Panc1 (cell line): ENCODE data around the gene C2orf42. TPM values are rescaled to one million over a fixed set of nuclear protein-coding genes. Genes with fewer than 3 reads are reported as not detected.

Experiments used
- ATAC-seq: fragments of 200-7000 bp; cut with Tn5 transposase; 2 replicates; pipeline ENCODE4 v1.9.1; 2020; ENCODE audit warnings: mild to moderate bottlenecking, moderate library complexity
- BruUV-seq: library from RNA; stranded (reverse); fragments of 400-500 nt; replicated peaks from 2 replicates; lab custom pipeline; 2021; lab: Mats Ljungman, UMichigan
- CTCF ChIA-PET: fragments of 300-600 bp; sonication (Branson Sonifier 250); formaldehyde crosslinking; loops from one replicate; lab custom pipeline; 2022; ENCODE audit warnings: antibody characterized with exemption; lab: Charles Lee
- POLR2A ChIA-PET: fragments of 300-600 bp; sonication (Branson Sonifier 250); formaldehyde crosslinking; loops from one replicate; lab custom pipeline; 2022; ENCODE audit warnings: antibody characterized with exemption; lab: Charles Lee
- DNase-seq: peaks from one replicate; pipeline ENCODE4 v3.0.0-alpha.2; 2010; ENCODE audit warnings: low read depth, low spot score
- H3K27ac ChIP-seq: 2 replicates; pipeline ENCODE4 v1.5.1; 2011; ENCODE audit warnings: mild to moderate bottlenecking, low read length, inconsistent platforms
- H3K27me3 ChIP-seq: fragments of 200-500 bp; sonication (Bioruptor generic); 2 replicates; pipeline ENCODE4 v1.6.0; 2014; ENCODE audit warnings: low read length, inconsistent platforms; ENCODE audit not compliant: control insufficient read depth, insufficient read depth
- H3K36me3 ChIP-seq: fragments of 200-500 bp; sonication (Bioruptor generic); 2 replicates; pipeline ENCODE4 v1.5.1; 2014; ENCODE audit warnings: inconsistent platforms, mild to moderate bottlenecking, low read length, moderate library complexity; ENCODE audit not compliant: control insufficient read depth, insufficient read depth
- H3K4me1 ChIP-seq: 2 replicates; pipeline ENCODE4 v1.5.1; 2011; ENCODE audit warnings: inconsistent platforms, mild to moderate bottlenecking, low read length, moderate library complexity; ENCODE audit not compliant: control insufficient read depth, insufficient read depth
- H3K4me3 ChIP-seq, 2 experiments: 2 replicates each; pipeline ENCODE4 v1.5.1; 2011 to 2012; ENCODE audit warnings: low read depth in 2 of 2, low read length in 2 of 2, mild to moderate bottlenecking in 2 of 2, inconsistent platforms in 1 of 2, moderate library complexity in 1 of 2
- H3K9me3 ChIP-seq: fragments of 200-500 bp; sonication (Bioruptor generic); 2 replicates; pipeline ENCODE4 v1.5.1; 2014; ENCODE audit warnings: low read depth, mild to moderate bottlenecking, inconsistent platforms, low read length, moderate library complexity; ENCODE audit not compliant: control insufficient read depth, insufficient read depth
- CTCF ChIP-seq: fragments of 450-650 bp; IDR thresholded peaks from 2 replicates; pipeline ENCODE4 v1.5.1; 2017; ENCODE audit warnings: mild to moderate bottlenecking
- POLR2AphosphoS5 ChIP-seq: IDR thresholded peaks from 2 replicates; pipeline ENCODE4 v1.6.1; 2012; ENCODE audit warnings: mild to moderate bottlenecking, low read depth, low read length, moderate library complexity
- REST ChIP-seq, 2 experiments: IDR thresholded peaks; 2 replicates each; pipeline ENCODE4 v1.6.1; 2011 to 2012; ENCODE audit warnings: low read depth in 2 of 2, control low read depth in 1 of 2, low read length in 1 of 2, mild to moderate bottlenecking in 1 of 2, moderate library complexity in 1 of 2; ENCODE audit not compliant: insufficient read depth in 1 of 2
- SIN3A ChIP-seq: IDR thresholded peaks from 2 replicates; pipeline ENCODE4 v1.6.1; 2012; ENCODE audit warnings: low read depth, mild to moderate bottlenecking, low read length, moderate library complexity, borderline replicate concordance; ENCODE audit not compliant: insufficient read depth
- TCF7L2 ChIP-seq: IDR thresholded peaks from 2 replicates; pipeline ENCODE4 v1.6.1; 2011; ENCODE audit warnings: mild to moderate bottlenecking, low read depth, low read length, inconsistent platforms
- in situ Hi-C: cut with HindIII; loops from 2 replicates; pipeline ENCODE4 v1.10.0; 2016; ENCODE audit warnings: low sequenced_read_pairs, low pct_unique_long_range_greater_than_20kb
- intact Hi-C: fragments of 100-400 bp; cut with micrococcal nuclease; formaldehyde crosslinking; loops from one replicate; pipeline ENCODE4 v1.10.0; 2022; ENCODE audit not compliant: unreplicated experiment
- total RNA-seq: library from RNA; stranded (reverse); gene quantifications from one replicate; pipeline ENCODE4 v1.2.1, GENCODE V29; 2021; ENCODE audit not compliant: unreplicated experiment

Gene C2orf42
- total RNA-seq, 1 experiment from 2014 or later, result 15.4 TPM

- no peaks in the 10 kb centered on the region for H3K9me3 ChIP-seq
- ChIA-PET CTCF (no interaction called here), POLR2A (interaction anchor here (1.9 kb wide), 1 partner anchor 230 kb away, joined by 15 read pairs; the partner anchor contains the start of gene MXD1)
- no peaks in the 10 kb centered on the region for H3K36me3 ChIP-seq
- no TSS peak for BruUV-seq
- DNase-seq, result no peak
- TF ChIP-seq CTCF (no peak), TCF7L2 (no peak), POLR2AphosphoS5 (no peak), REST (IDR thresholded peaks at IDR 0.05; ENCODE audit: insufficient read depth in 1 of 2, low read depth in 2 of 2, low read length in 1 of 2) (no peak), SIN3A (no peak)
- H3K27me3 ChIP-seq, result no peaks in the 10 kb centered on the region
- in situ Hi-C loops, result no loop called here
- no peak overlapping the region for H3K4me3 ChIP-seq
- ATAC-seq, result no peak
- intact Hi-C loops, result loop anchor here (5.0 kb wide), 2 partner anchors 57 to 232 kb away; partner anchors contain the start of gene PCBP1
- H3K4me1 ChIP-seq, result peaks cover 17% of the 10 kb centered on the region
- no peak overlapping the region for H3K27ac ChIP-seq
Measured at GRCh38 chr2:70144443-70145143, 46.2 kb downstream of the C2orf42 start.

- ATAC-seq, result 0 out of 2 replicates have a peak, but pooled peaks have one; percentile 13
- POLR2A ChIA-PET, result interaction anchor here (0.7 to 1.9 kb wide), 4 partner anchors 46 to 229 kb away, joined by 3 to 15 read pairs (median 4); partner anchors contain the start of genes MXD1 and SNRPG
- in situ Hi-C loops, result no loop called here
Measured at GRCh38 chr2:70143314-70144150, 47.3 kb downstream of the C2orf42 start.

More at GRCh38 chr2:70143314-70144150, 47.3 kb downstream of the C2orf42 start:
- no peaks in the 10 kb centered on the region for H3K9me3 ChIP-seq
- peak overlapping the region; percentile 30 to 43 for H3K4me3 ChIP-seq
- no peak for DNase-seq
- TF ChIP-seq CTCF (no peak), TCF7L2 (no peak), SIN3A (no peak), REST (IDR thresholded peaks at IDR 0.05; ENCODE audit: insufficient read depth in 1 of 2, low read depth in 2 of 2, low read length in 1 of 2) (0 out of 4 replicates have a peak, but pooled peaks of 1 of the 2 experiments have one; percentile 28)
- peak overlapping the region; percentile 99 for H3K27ac ChIP-seq
- peaks cover 17% of the 10 kb centered on the region for H3K4me1 ChIP-seq
- intact Hi-C loops, result loop anchor here (5.0 kb wide), 2 partner anchors 56 to 231 kb away; partner anchors contain the start of gene PCBP1
- H3K27me3 ChIP-seq, result no peaks in the 10 kb centered on the region
- CTCF ChIA-PET, result interaction anchor here (0.6 to 1.4 kb wide), 3 partner anchors 19 to 229 kb away, joined by 3 to 7 read pairs (median 6); partner anchors contain the start of gene MXD1
- no peaks in the 10 kb centered on the region for H3K36me3 ChIP-seq
- BruUV-seq, result TSS peak; percentile 100
